GM18858 (cell line): Measurements from ENCODE around the gene TDRD5.

Experiments used
- ATAC-seq: cut with Tn5 transposase; IDR thresholded peaks from one replicate; pipeline ENCODE4 v1.9.1; 2021; ENCODE audit not compliant: unreplicated experiment

TDRD5 gene, protein sequence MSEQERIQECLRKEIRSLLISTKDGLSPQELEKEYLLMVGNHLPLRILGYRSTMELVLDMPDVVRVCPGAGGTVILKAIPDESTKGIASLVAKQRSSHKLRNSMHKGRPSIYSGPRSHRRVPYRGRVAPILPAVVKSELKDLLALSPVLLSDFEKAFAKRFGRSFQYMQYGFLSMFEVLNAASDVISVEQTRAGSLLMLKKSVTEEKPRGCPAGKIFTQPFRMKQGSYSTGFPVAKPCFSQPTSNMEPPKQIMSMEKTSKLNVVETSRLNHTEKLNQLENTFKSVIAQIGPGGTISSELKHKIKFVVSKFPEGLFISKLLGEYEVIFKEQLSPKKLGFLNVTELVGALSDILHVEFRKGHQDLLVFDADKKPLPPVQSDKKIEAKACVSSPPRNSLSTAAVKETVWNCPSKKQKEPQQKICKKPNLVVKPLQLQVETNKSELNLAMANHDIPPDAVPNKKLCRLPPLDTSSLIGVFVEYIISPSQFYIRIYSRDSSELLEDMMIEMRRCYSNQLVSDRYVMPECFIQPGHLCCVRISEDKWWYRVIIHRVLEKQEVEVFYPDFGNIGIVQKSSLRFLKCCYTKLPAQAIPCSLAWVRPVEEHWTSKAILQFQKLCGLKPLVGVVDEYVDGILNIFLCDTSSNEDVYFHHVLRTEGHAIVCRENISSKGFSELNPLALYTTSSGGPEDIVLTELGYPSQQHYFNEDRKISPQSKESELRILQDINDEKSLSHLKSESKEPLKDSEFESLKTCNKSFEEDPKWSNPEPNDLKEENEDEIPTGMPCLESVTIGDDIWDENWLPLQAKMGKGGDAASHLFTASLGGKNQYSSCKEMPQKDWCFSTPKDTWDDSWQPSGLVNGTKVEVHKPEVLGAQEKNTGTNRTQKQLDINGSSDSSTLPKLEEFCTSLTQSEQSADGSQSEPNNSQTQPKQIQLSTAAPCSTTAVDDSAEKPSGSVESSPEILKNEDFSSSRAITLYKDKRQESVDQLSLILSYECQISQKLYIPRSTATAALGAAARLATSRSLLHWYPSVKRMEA

DNA sequence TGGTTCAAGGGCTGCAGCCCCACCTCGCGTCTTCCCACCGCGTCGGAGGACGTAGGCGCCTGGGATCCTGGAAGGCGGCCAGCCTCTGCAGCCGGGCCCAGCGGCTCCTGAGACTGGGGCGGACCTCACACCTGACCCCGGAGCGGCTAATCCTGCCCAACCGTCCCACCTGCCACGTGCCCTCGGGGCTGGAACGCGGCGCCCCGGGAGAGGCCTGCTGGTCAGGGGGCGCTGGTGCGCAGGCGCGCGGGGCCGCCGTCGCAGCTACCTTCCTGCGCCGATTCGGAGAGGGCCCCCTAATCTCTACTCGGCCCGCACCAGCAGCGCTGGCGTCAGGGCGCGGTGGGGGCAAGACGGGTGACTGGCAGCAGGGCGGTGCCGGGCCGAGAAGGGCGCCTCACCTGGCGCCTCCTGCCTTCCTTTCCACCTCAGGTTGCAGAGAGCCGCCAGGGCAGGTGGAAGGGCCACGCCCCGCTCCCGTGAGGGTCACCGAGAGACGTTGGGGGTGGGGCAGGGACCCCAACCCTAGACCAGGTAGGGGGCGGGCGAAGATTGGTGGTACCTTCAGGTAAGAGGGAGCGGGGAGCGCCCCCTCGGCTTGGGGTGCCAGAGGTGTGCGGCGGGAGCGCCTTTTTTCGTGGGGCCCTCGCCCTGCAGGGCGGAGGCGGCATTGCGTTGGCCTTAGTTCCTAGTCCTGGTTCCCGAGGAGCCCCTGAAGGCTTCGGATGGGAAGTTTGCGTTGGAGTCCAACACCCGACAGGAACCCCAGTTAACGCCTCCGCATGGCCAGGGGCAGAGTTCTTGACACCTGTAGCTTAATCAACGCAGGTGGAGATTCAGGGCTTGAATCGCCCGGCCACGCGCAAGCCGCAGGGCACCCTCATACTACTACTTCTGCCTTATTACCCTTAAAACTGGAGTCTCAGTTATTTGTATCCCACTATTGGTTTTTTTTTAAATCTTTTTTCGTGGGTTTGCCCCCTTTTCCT lies at the start of gene TDRD5:
Gene TDRD5, plus strand, starts transcription at position 241 of the 989 bp plus-strand sequence. CDS start 784 bp downstream, outside the sequence.
- no peak for ATAC-seq

GRCh38 chr1:179545321-179545720 lies 46.3 kb upstream of the TDRD5 start:
- no peak for ATAC-seq

GRCh38 chr1:179547021-179547535 lies 44.6 kb upstream of the TDRD5 start:
- ATAC-seq = no peak

- ATAC-seq = no peak
Measured at GRCh38 chr1:179548666-179549367, 42.8 kb upstream of the TDRD5 start.

GRCh38 chr1:179549368-179549700 lies 42.3 kb upstream of the TDRD5 start:
- no peak for ATAC-seq

DNA sequence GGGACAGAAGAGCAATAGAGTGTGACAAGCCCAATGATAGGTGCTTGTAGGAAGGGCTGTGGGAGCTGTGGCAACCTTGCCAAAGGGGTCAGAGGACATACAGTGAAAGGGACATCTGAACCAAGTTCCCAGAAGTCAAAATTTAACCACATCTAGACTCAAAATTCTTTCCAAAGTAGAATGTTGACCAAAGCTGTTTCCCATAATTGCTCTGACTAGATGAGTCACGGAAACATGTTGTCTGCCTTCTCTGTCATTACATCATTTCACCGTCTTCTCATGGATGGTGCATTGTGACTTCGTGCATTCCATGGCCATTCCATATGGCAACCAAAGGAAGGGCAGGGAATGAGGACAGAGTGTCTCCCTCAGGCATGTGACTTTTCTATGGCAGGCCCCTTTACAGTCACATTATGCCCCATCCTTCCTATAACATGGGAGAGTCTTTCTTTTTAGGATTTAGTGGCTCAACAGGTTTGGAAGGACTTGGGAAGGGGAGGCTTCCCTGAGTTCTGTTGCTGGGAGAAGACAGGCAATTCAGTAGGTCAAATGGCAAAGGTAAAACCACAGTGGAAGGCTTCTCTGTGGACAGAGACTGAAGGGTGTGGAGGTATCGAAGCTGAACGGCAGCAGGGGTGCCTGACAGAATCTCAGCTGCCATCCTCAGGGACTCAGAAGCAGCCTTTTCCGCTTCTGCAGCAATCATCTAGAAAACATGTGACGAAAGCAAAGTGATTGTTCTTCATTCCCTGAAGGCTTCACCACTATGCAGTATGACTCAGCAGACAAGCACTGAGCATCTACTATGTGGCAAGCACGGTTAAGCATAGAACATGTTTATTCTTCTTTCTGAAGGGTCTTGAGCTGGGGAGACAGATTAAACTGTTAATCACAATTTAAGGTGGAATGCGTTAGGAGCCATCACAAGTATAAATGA lies 40.6 kb upstream of the TDRD5 start:
- peak; percentile 55 for ATAC-seq

- ATAC-seq = no peak
Measured at GRCh38 chr1:179554427-179554826, 37.2 kb upstream of the TDRD5 start.

DNA sequence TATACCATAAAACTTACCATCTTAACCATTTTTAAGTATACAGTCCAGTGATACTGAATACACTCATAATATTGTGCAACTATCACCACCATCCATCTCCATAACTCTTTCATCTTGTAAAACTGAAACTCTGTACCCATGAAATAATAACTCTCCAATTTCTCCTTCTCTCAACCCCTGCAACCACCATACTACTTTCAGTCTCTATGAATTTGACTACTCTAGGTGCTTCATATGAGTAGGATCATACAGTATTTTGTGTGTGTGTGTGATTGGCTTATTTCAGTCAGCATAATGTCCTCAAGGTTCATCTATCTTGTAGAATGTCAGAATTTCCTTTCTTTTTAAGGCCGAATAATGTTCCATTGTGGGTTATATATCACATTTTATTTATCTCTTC lies 33.6 kb upstream of the TDRD5 start:
- ATAC-seq = no peak

DNA sequence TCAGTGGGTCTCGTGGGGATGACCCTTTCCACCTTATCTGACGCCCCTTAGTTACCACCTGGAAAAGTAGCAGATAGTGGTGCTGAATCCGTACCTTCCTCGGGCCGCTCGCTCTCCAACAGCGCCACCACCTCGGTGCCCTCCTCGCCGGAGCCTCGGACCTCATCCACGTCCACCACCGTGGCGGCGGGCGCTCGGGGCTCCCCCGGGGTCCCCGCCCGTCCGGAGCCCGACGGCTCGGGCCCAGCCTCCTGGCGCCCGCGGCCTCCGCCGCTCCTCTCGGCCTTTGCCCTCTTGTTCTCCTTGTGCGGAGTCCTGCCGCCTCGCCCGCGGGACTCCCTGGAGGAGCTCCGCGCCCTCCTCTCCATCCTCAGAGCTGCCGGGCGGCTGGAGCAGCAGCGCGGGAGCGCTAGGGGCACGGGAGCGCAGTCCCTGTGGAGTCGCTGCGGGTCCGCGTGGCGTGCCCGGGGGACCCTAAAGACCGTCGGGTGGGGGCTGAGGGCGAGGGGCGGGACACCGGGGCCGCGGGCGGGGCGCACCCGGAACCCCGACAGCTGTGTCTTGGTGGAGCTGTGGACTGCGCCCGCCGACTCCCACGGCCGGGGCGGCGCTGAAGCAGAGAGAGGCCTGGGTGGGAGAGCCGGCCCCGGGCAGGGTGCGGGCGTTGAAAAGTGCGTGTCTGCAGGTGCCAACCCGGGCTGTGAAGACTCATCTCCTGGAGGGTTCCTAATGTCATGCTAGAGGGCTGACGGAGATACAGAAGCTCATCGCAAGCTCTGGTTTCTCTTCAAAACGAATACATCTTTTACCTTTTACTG lies 15.9 kb upstream of the TDRD5 start, which contains the start of gene NPHS2:
Gene NPHS2, minus strand, starts transcription at position 452 of the 818 bp plus-strand sequence. Its CDS starts 84 bp downstream, at position 368.
- ATAC-seq = no peak

DNA sequence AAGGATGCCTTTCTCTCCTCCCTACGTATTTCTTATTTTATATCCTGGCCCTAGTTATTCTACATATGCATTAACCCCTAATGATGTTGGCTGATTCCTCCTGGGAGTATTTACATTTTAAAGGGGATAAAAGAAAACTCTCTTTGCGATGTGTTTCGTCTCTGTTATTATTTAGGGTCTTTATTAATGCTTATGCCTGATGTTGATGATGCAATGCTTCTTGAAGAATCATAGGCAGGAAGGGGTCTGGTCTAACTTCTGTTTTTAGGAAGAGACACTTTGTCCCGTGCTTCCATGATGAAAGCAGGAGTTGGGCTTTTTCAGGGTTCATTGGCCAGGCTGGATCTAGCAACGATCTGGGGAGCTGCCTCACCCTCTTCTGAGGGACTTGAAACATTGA lies 15.1 kb upstream of the TDRD5 start:
- ATAC-seq = no peak

DNA sequence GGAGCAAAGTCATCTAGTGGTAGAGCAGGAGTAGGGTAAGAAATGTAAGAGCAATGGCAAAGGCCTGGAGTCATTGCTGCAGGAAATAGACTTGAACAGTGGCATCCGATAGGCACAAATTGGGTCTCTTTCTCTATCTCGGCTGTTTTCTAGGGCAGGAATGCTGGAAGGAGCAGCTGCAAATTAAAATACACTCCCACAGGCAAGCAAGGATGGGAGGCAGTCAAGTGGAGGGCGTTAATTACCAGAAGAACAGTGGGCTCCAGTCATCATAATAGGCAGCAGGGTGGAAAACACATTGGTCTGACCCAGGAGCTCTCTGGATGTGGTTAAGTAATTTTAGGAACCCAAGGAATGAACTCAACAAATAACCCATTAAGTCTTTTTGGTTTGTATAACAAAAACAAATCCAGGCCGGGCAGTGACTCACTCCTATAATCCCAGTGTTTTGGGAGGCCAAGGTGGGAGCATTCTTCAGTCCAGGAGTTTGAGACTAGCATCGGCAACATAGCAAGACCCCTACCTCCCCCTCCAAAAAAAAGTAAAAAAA lies 7.8 kb upstream of the TDRD5 start:
- no peak for ATAC-seq

DNA sequence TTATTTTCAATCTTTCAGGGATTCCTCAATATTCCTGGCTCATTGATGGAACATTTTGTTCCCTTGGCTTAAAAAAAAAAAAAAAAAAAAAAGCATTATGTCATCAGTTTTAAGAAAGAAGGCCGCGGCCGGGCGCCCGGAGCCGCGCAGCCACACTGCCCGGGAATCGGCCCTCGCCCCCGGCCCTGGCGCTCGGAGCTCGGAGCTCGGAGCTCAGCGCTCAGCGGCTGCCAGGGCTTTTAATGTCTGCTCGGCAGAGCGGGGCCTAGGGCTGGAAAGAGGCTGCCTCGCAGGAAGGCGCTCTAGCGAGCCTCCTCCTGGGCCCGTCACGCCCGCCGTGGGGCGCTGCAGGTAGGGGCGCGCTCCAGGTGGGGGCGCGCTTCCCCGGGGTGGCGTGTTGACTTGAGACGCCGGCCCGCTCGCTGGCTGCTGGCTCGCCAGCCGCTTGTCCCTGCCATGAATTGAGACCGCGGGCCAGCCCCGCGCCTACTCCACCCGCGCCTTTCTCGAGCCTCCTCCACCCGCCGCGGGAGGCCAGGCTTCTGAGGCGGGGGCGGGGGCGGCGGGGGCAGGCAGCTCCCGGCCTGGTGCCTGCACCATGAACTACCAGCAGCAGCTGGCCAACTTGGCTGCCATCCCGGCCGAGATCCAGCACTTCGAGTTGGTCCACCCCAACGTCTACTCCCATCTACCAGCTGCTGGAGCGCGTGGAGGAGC lies 5.4 kb upstream of the TDRD5 start:
- no peak for ATAC-seq

DNA sequence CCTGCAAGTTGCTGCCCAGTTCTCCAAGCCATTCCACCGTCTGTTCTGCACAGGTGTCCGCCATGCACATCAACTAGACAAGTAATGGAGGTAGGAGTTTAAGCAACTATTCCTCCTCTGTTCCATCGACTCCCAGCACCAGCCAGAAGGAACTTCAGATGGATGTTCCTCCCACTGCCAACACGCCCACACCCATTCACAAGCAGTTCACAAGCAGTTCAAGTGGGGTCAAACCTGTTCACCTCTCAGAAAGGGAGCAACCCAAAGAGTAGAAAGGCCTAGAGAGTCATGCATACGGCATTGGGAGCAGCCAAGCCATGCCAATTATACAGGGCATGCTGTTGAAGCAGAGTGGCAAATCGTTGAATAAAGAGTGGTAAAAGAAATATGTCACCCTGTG lies 4.3 kb upstream of the TDRD5 start:
- ATAC-seq = no peak

- no peak for ATAC-seq
Measured at GRCh38 chr1:179588425-179589024, 3.1 kb upstream of the TDRD5 start.

DNA sequence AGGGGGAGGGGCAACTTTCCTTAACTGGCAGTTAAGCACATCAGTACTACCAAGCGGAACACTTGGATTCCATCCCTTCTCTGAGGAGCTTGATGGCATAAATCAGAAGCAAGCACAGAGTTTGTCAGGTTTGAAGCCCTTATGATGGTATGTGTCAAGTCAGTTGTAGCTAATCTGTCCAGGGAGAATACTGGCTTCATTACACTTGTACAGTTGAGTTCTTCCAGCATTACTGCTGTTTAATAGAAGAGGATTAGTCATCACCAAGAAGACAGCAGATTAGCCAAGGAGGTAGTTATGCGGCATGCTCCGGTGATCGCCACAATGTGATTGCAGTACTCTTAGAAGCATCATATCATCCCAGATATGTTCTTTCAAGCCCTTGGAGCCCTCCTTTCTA lies 2.1 kb upstream of the TDRD5 start:
- ATAC-seq = no peak

- no peak for ATAC-seq
Measured at GRCh38 chr1:179590671-179591070, 961 bp upstream of the TDRD5 start.

DNA sequence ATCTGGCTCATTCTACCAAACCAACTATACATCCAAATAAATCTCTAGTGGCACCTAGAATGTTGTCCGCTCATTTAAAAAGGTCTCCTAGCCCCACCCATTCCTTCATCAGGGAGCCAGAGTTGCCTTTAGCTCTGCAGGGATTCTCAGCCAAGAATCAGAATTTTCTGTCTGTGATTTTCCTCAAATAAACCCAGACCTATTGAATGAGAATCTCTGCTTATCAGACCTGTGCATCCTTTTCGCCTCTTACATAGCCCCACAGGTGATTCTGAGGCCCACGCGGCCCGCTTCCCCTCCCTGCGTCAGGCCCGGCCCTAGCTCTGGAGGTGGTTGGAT lies 410 bp upstream of the TDRD5 start:
- no peak for ATAC-seq
